Transverse colon (tissue), 4 donors: ENCODE results near the gene ARL8A.

Experiments used
- POLR2A ChIP-seq: fragments of 450-650 bp; IDR thresholded peaks from one replicate; pipeline ENCODE4 v1.6.1; 2016; ENCODE audit warnings: antibody characterized with exemption, mild to moderate bottlenecking, moderate library complexity
- POLR2AphosphoS5 ChIP-seq, 3 donors: sonication (generic); formaldehyde crosslinking; IDR thresholded peaks; one replicate each; pipeline ENCODE4 v1.6.1; 2016; ENCODE audit warnings: antibody characterized with exemption in 3 of 3
- TF ChIP-seq, protein P1 (sequence below), 5 experiments: fragments of 200-600 bp in 3 of 5; fragments of 450-650 bp in 2 of 5; sonication (generic) in 3 of 5; IDR thresholded peaks; 1 replicate in 2 of 5; 2 replicates in 3 of 5; pipeline ENCODE4 v1.5.1; 2016 to 2017; ENCODE audit warnings: antibody characterized with exemption in 5 of 5, inconsistent platforms in 3 of 5, mild to moderate bottlenecking in 2 of 5, moderate library complexity in 1 of 5

DNA sequence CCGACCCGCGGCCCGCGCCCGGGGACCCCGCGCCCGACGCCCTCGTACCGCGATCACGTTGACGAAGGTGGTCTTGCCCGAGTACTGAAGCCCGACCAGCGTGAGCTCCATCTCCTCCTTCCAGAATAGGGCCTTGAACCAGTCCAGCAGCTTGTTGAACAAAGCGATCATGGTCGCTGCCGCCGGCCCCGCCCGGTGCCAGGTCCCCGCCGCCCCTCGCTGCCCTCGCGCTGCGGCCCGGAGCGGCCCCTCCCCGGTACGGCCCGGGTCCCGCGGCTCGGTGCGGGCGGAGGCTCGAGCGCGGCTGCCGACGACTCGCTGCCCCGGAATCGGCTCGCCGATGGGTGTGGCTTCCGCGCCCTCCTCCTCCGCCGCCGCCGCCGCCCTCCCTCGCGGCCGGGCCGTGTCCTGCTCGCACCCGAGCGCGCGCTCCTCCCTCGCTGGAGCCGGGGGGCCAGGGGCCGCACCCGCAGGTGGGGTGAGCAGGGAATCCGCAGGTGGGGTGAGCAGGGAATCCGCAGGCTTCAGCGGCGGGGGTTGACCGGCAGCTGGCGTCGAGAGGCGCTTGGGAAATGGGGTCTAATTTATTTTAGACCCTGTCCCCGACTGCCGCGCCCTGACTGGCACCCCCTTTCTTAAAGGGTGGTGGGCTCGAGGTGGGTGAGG, at the start of gene ARL8A:
- TF ChIP-seq, protein P1, sequence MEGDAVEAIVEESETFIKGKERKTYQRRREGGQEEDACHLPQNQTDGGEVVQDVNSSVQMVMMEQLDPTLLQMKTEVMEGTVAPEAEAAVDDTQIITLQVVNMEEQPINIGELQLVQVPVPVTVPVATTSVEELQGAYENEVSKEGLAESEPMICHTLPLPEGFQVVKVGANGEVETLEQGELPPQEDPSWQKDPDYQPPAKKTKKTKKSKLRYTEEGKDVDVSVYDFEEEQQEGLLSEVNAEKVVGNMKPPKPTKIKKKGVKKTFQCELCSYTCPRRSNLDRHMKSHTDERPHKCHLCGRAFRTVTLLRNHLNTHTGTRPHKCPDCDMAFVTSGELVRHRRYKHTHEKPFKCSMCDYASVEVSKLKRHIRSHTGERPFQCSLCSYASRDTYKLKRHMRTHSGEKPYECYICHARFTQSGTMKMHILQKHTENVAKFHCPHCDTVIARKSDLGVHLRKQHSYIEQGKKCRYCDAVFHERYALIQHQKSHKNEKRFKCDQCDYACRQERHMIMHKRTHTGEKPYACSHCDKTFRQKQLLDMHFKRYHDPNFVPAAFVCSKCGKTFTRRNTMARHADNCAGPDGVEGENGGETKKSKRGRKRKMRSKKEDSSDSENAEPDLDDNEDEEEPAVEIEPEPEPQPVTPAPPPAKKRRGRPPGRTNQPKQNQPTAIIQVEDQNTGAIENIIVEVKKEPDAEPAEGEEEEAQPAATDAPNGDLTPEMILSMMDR (IDR thresholded peaks at IDR 0.05), result no peak
- TF ChIP-seq POLR2AphosphoS5 (IDR thresholded peaks at IDR 0.05) (peak; percentile 6 to 55 (median 27)), POLR2A (no peak)
